Adrenal gland (tissue), 12 donors: ENCODE measurements around the gene USP6NL. TPM values are rescaled to one million over a fixed set of nuclear protein-coding genes. Genes with fewer than 3 reads are reported as not detected.

Experiments
- DNase-seq, 7 donors: peaks; one replicate each; pipeline ENCODE4 v3.0.0-alpha.2; 2019 to 2020
- H3K27ac ChIP-seq, 5 donors: fragments of 200-600 bp; sonication (generic) in 4 of 5; 1 replicate in 3 of 5; 2 replicates in 2 of 5; pipeline versions ENCODE4 v1.5.1 to v1.8.0; 2016 to 2020; ENCODE audit warnings: mild to moderate bottlenecking in 1 of 5
- H3K27me3 ChIP-seq: fragments of 200-600 bp; 2 replicates; pipeline ENCODE4 v1.8.0; 2021
- H3K36me3 ChIP-seq, 2 donors: fragments of 200-600 bp; replicated peaks in 1 of 2; 1 replicate in 1 of 2; 2 replicates in 1 of 2; pipeline versions ENCODE4 v1.5.1 to v1.8.0; 2018 to 2022
- H3K4me1 ChIP-seq, 2 donors: fragments of 200-600 bp; replicated peaks in 1 of 2; 1 replicate in 1 of 2; 2 replicates in 1 of 2; pipeline versions ENCODE4 v1.5.1 to v1.8.0; 2018 to 2021
- H3K4me3 ChIP-seq, 4 donors: fragments of 200-600 bp; sonication (generic) in 3 of 4; one replicate each; pipeline ENCODE4 v1.5.1; 2016 to 2018
- H3K9me3 ChIP-seq, 3 donors: fragments of 200-600 bp; sonication (generic) in 1 of 3; replicated peaks in 1 of 3; 1 replicate in 2 of 3; 2 replicates in 1 of 3; pipeline versions ENCODE4 v1.5.1 to v1.8.0; 2016 to 2021
- CTCF ChIP-seq, 6 experiments: fragments of 450-650 bp in 4 of 6; fragments of 200-600 bp in 2 of 6; sonication (generic) in 1 of 6; IDR thresholded peaks; 1 replicate in 5 of 6; 2 replicates in 1 of 6; pipeline versions ENCODE4 v1.5.1 to v1.8.0; 2016 to 2021; ENCODE audit warnings: antibody characterized with exemption in 6 of 6, mild to moderate bottlenecking in 2 of 6, moderate library complexity in 1 of 6
- POLR2A ChIP-seq, 2 donors: fragments of 450-650 bp; IDR thresholded peaks; one replicate each; pipeline ENCODE4 v1.6.1; 2017; ENCODE audit warnings: antibody characterized with exemption in 2 of 2, mild to moderate bottlenecking in 2 of 2, moderate library complexity in 1 of 2
- WGBS, 4 donors: extraction: QIAGEN DNeasy Blood & Tissue Kit in 2 of 4; methylation state at CpG; one replicate each; pipeline versions ENCODE4 v1.1.5 to v1.1.7; 2013 to 2017; 5-methylcytosine and 5-hydroxymethylcytosine counted together
- intact Hi-C, 2 donors: fragments of 100-400 bp; cut with DNase I; formaldehyde crosslinking; loops; one replicate each; pipeline versions ENCODE4 v1.14.1 to v1.15.0; 2022 to 2023
- polyA plus RNA-seq, 3 donors: library from polyadenylated mRNA; stranded (reverse); fragments of 200-250 nt in 2 of 3; fragments of 350-450 nt in 1 of 3; fragmentation: Illumina TruSeq in 1 of 3; extraction: RNeasy Lipid Tissue Mini Kit (QIAGEN cat#74804) in 1 of 3; gene quantifications; one replicate each; pipeline ENCODE4 v1.2.3, GENCODE V29; 2013 to 2014
- total RNA-seq, 9 donors: library from RNA; depleted of rRNA in 4 of 9; stranded (reverse); fragments of >200 nt in 4 of 9; fragments of 120-200 nt in 1 of 9; fragmentation: NEBNext Ultra II Directional in 1 of 9; extraction: Animal tissue kit (Norgen Biotek cat#: 25700) in 1 of 9; gene quantifications; one replicate each; pipeline versions ENCODE4 v1.1.0 to v1.2.4, GENCODE V29; 2013 to 2023
- donor health status: healthy with polysubstance abuse.
- donor health status: Bipolar disorder and iron deficiency.
- donor health status: DM: yes; HTN: yes; CAD: no.
- donor health status: DM: no; HTN: no; CAD: no.
- donor health status: DM: no; HTN: no; CAD: no.
- donor health status: DM: yes; HTN: yes; CAD: no.

USP6NL gene
- total and polyA plus RNA-seq, 12 donors: 3.5 to 35.1 (median 19.8) TPM

GRCh38 chr10:11589738-11590137, 21.7 kb downstream of the USP6NL start:
- H3K9me3 ChIP-seq: peaks cover 0 to 5% (median 0%) of the 10 kb centered on the region in 3 donors
- no peak overlapping the region for H3K27ac ChIP-seq
- no peak for DNase-seq
- H3K36me3 ChIP-seq: no peaks in the 10 kb centered on the region
- intact Hi-C loops: no loop called here
- H3K27me3 ChIP-seq: no peaks in the 10 kb centered on the region
- no peak for TF ChIP-seq CTCF (IDR thresholded peaks at IDR 0.05)
- H3K4me3 ChIP-seq: no peak overlapping the region
- H3K4me1 ChIP-seq: peaks cover 0 to 19% of the 10 kb centered on the region in 2 donors
- WGBS, 4 donors: 93 to 95% (median 94%) methylated on average over 4 of the region's 4 CpGs

GRCh38 chr10:11588873-11589574, 22.4 kb downstream of the USP6NL start:
- 63 to 69% (median 65%) methylated on average over 3 of the region's 3 CpGs for WGBS, 4 donors
- Histone ChIP-seq H3K9me3 (peaks cover 0 to 5% (median 0%) of the 10 kb centered on the region in 3 donors), H3K27me3 (no peaks in the 10 kb centered on the region), H3K27ac (no peak overlapping the region), H3K4me3 (no peak overlapping the region), H3K36me3 (no peaks in the 10 kb centered on the region), H3K4me1 (peaks cover 0 to 15% of the 10 kb centered on the region in 2 donors)
- intact Hi-C loops: no loop called here
- TF ChIP-seq CTCF (IDR thresholded peaks at IDR 0.05) (no peak), POLR2A (IDR thresholded peaks at IDR 0.05) (no peak)
- no peak for DNase-seq

- peaks cover 0 to 15% of the 10 kb centered on the region in 2 donors for H3K4me1 ChIP-seq
- DNase-seq: no peak
- no peak for TF ChIP-seq POLR2A (IDR thresholded peaks at IDR 0.05)
- no peak for TF ChIP-seq CTCF (IDR thresholded peaks at IDR 0.05)
- H3K4me3 ChIP-seq: no peak overlapping the region
- H3K36me3 ChIP-seq: no peaks in the 10 kb centered on the region
- no peak overlapping the region for H3K27ac ChIP-seq
- 80 to 85% (median 84%) methylated on average over 4 of the region's 4 CpGs for WGBS, 4 donors
- H3K27me3 ChIP-seq: no peaks in the 10 kb centered on the region
- intact Hi-C loops: no loop called here
- peaks cover 0 to 5% (median 0%) of the 10 kb centered on the region in 3 donors for H3K9me3 ChIP-seq
These were observed 23.7 kb downstream of the USP6NL start for GRCh38 chr10:11587722-11588259.

GRCh38 chr10:11586170-11586569, 25.3 kb downstream of the USP6NL start:
- no peak overlapping the region for H3K27ac ChIP-seq
- peaks cover 0 to 21% of the 10 kb centered on the region in 2 donors for H3K4me1 ChIP-seq
- H3K27me3 ChIP-seq: no peaks in the 10 kb centered on the region
- no peak overlapping the region for H3K4me3 ChIP-seq
- no peaks in the 10 kb centered on the region for H3K36me3 ChIP-seq
- DNase-seq: no peak
- H3K9me3 ChIP-seq: peaks cover 0 to 5% (median 0%) of the 10 kb centered on the region in 3 donors
- no peak for TF ChIP-seq POLR2A (IDR thresholded peaks at IDR 0.05)
- TF ChIP-seq CTCF (IDR thresholded peaks at IDR 0.05): no peak
- intact Hi-C loops: no loop called here
